ENCODE results near the gene USP24. TPM values are rescaled to one million over a fixed set of nuclear protein-coding genes. Genes with fewer than 3 reads are reported as not detected.

USP24 gene
- polyA plus RNA-seq, 1 of the 3 experiments (the other 2 are of a cell fraction): 8.1 TPM

DNA sequence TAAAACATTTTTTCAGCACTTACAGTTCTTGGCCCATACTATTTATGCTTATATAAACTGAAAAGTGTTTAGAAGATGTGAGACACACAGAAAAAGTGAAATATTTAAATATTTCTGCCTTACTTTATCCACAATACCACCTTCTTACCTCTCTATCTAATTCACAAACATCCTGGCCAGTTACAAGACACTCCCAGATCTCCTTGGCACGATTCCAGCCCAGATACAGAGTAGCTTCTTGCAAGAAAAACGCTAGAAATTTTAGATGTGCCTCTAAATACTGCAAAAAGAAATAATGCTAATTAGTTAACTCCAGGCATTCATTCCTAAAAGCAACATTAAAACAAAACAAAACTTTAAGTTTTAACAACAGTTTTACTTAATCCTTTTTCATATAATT lies 68.4 kb downstream of the USP24 start (continued):
- TF ChIP-seq, protein P1, sequence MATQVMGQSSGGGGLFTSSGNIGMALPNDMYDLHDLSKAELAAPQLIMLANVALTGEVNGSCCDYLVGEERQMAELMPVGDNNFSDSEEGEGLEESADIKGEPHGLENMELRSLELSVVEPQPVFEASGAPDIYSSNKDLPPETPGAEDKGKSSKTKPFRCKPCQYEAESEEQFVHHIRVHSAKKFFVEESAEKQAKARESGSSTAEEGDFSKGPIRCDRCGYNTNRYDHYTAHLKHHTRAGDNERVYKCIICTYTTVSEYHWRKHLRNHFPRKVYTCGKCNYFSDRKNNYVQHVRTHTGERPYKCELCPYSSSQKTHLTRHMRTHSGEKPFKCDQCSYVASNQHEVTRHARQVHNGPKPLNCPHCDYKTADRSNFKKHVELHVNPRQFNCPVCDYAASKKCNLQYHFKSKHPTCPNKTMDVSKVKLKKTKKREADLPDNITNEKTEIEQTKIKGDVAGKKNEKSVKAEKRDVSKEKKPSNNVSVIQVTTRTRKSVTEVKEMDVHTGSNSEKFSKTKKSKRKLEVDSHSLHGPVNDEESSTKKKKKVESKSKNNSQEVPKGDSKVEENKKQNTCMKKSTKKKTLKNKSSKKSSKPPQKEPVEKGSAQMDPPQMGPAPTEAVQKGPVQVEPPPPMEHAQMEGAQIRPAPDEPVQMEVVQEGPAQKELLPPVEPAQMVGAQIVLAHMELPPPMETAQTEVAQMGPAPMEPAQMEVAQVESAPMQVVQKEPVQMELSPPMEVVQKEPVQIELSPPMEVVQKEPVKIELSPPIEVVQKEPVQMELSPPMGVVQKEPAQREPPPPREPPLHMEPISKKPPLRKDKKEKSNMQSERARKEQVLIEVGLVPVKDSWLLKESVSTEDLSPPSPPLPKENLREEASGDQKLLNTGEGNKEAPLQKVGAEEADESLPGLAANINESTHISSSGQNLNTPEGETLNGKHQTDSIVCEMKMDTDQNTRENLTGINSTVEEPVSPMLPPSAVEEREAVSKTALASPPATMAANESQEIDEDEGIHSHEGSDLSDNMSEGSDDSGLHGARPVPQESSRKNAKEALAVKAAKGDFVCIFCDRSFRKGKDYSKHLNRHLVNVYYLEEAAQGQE (IDR thresholded peaks at IDR 0.05; ENCODE audit: low read depth, low read length): no peak

DNA sequence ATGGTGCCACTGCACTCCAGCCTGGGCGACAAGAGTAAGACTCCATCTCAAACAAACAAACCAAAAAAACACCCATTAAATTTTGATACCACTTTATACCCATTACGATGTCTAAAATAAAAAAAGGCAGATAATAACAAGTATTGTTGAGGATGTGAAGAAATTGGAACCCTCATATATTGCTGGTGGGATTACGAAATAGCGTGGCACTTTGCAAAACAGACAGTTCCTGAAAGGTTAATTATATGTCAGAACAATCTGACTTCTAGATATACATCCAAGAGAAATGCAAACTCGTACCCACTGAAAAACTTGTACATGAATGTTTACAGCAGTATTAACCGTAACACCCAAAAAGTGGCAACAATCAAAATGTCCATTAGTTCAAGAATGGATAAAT lies 70.3 kb downstream of the USP24 start:
- Histone ChIP-seq H3K27me3 (ENCODE audit: insufficient read depth) (no peaks in the 10 kb centered on the region), H2AFZ (ENCODE audit: low read depth) (no peak overlapping the region), H3K9me3 (no peaks in the 10 kb centered on the region), H3K4me3 (ENCODE audit: low read depth in 2 of 2, low read length in 1 of 2) (no peak overlapping the region), H3K9me2 (no peaks in the 10 kb centered on the region), H3K36me3 (replicated peaks in 1 of 2; ENCODE audit: control insufficient read depth in 1 of 2, insufficient read depth in 2 of 2, low read length in 1 of 2) (peaks cover 73 to 92% of the 10 kb centered on the region in 2 experiments), H3K9ac (no peak overlapping the region), H3F3A (replicated peaks; ENCODE audit: insufficient read depth) (peaks cover 24% of the 10 kb centered on the region), H3K4me2 (no peak overlapping the region), H3K79me2 (ENCODE audit: insufficient read depth) (no peaks in the 10 kb centered on the region), H3K4me1 (ENCODE audit: control insufficient read depth in 1 of 2, insufficient read depth in 2 of 2, low read depth in 1 of 2, low read length in 1 of 2) (peaks cover 0 to 3% of the 10 kb centered on the region in 2 experiments; a peak in 1 of 4 replicates), H3K27ac (ENCODE audit: low read depth in 2 of 2, low read length in 1 of 2) (no peak overlapping the region), H4K20me1 (ENCODE audit: insufficient read depth) (no peaks in the 10 kb centered on the region)
- DNase-seq: no peak
- CTCF ChIA-PET: interaction anchor here (1.7 to 12.0 kb wide), 2 partner anchors 9 to 134 kb away, joined by 3 to 151 read pairs; no protein-coding TSS in a partner anchor
- POLR2A ChIA-PET: no interaction called here
- WGBS (ENCODE audit: low lambda C conversion rate): 95% methylated on average over 6 of the region's 6 CpGs
- TF ChIP-seq, protein P2, sequence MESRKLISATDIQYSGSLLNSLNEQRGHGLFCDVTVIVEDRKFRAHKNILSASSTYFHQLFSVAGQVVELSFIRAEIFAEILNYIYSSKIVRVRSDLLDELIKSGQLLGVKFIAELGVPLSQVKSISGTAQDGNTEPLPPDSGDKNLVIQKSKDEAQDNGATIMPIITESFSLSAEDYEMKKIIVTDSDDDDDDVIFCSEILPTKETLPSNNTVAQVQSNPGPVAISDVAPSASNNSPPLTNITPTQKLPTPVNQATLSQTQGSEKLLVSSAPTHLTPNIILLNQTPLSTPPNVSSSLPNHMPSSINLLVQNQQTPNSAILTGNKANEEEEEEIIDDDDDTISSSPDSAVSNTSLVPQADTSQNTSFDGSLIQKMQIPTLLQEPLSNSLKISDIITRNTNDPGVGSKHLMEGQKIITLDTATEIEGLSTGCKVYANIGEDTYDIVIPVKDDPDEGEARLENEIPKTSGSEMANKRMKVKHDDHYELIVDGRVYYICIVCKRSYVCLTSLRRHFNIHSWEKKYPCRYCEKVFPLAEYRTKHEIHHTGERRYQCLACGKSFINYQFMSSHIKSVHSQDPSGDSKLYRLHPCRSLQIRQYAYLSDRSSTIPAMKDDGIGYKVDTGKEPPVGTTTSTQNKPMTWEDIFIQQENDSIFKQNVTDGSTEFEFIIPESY (IDR thresholded peaks at IDR 0.05; ENCODE audit: borderline replicate concordance, low read depth): no peak
- TF ChIP-seq NFIC (IDR thresholded peaks at IDR 0.05; ENCODE audit: borderline replicate concordance): no peak
- TF ChIP-seq RCOR1 (IDR thresholded peaks at IDR 0.05; ENCODE audit: low read length): no peak
- TF ChIP-seq GATA2 (CRISPR knock-in tag; IDR thresholded peaks at IDR 0.05): no peak
- no peak for TF ChIP-seq MEF2A (IDR thresholded peaks at IDR 0.05; ENCODE audit: borderline replicate concordance, low read depth)
- TF ChIP-seq, protein P3, sequence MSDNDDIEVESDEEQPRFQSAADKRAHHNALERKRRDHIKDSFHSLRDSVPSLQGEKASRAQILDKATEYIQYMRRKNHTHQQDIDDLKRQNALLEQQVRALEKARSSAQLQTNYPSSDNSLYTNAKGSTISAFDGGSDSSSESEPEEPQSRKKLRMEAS (IDR thresholded peaks at IDR 0.05; ENCODE audit: low read depth): no peak
- TF ChIP-seq RXRA (IDR thresholded peaks at IDR 0.05; ENCODE audit: borderline replicate concordance, low read depth): no peak
- TF ChIP-seq, protein P4, sequence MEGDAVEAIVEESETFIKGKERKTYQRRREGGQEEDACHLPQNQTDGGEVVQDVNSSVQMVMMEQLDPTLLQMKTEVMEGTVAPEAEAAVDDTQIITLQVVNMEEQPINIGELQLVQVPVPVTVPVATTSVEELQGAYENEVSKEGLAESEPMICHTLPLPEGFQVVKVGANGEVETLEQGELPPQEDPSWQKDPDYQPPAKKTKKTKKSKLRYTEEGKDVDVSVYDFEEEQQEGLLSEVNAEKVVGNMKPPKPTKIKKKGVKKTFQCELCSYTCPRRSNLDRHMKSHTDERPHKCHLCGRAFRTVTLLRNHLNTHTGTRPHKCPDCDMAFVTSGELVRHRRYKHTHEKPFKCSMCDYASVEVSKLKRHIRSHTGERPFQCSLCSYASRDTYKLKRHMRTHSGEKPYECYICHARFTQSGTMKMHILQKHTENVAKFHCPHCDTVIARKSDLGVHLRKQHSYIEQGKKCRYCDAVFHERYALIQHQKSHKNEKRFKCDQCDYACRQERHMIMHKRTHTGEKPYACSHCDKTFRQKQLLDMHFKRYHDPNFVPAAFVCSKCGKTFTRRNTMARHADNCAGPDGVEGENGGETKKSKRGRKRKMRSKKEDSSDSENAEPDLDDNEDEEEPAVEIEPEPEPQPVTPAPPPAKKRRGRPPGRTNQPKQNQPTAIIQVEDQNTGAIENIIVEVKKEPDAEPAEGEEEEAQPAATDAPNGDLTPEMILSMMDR (IDR thresholded peaks at IDR 0.05): no peak
- no peak for TF ChIP-seq TCF12 (IDR thresholded peaks at IDR 0.05)
- TF ChIP-seq MXI1 (IDR thresholded peaks at IDR 0.05; ENCODE audit: low read depth, low read length): no peak
- no peak for TF ChIP-seq SMC3 (IDR thresholded peaks at IDR 0.05; ENCODE audit: low read depth, low read length)
- TF ChIP-seq ELF1 (IDR thresholded peaks at IDR 0.05): no peak
- TF ChIP-seq, protein P5, sequence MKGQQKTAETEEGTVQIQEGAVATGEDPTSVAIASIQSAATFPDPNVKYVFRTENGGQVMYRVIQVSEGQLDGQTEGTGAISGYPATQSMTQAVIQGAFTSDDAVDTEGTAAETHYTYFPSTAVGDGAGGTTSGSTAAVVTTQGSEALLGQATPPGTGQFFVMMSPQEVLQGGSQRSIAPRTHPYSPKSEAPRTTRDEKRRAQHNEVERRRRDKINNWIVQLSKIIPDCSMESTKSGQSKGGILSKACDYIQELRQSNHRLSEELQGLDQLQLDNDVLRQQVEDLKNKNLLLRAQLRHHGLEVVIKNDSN (IDR thresholded peaks at IDR 0.05; ENCODE audit: borderline replicate concordance, low read depth): no peak
- no peak for TF ChIP-seq RFX5 (IDR thresholded peaks at IDR 0.05; ENCODE audit: low read length)
